ENCODE measurements around the gene KRT86.

DNA sequence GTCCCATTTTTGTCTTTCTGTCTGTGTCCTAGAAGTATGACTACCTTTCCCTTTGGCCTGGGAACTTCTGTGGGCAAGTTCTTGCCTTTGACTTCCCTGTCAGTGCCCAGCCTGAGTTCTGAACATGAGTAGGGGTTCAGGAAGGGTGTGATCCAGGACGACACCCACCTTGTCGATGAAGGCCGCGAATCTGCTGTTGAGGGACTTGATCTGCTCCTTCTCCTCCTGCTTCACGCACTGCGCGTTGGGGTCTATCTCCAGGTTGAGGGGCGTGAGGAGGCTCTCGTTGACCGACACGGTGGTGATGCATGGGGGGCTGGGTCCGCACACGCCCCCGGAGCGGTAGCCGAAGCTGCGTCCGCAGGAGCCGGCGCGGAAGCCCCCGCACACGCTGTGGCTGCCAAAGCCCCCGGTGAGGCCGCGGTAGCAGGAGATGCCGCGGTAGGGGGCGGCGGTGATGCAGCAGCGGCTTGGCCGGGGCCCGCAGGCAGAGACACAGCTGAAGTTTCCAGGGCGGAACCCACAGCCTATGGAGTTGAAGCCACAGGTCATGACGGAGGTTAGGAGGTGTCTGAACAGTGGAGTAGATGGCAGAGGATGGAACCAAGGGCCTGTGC lies 46.4 kb downstream of the KRT86 start, which contains the start of gene KRT83:
- TF ChIP-seq, protein P1, sequence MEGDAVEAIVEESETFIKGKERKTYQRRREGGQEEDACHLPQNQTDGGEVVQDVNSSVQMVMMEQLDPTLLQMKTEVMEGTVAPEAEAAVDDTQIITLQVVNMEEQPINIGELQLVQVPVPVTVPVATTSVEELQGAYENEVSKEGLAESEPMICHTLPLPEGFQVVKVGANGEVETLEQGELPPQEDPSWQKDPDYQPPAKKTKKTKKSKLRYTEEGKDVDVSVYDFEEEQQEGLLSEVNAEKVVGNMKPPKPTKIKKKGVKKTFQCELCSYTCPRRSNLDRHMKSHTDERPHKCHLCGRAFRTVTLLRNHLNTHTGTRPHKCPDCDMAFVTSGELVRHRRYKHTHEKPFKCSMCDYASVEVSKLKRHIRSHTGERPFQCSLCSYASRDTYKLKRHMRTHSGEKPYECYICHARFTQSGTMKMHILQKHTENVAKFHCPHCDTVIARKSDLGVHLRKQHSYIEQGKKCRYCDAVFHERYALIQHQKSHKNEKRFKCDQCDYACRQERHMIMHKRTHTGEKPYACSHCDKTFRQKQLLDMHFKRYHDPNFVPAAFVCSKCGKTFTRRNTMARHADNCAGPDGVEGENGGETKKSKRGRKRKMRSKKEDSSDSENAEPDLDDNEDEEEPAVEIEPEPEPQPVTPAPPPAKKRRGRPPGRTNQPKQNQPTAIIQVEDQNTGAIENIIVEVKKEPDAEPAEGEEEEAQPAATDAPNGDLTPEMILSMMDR (IDR thresholded peaks at IDR 0.05), result no peak
- TF ChIP-seq EZH2phosphoT487 (IDR thresholded peaks at IDR 0.05), result no peak
- TF ChIP-seq EZH2 (IDR thresholded peaks at IDR 0.05), result no peak
